Ammon's horn (tissue), 1 donor: ENCODE results near the gene CRB3.
"Not testable (repeated sequence)": the region's sequence is repeated elsewhere in the genome, so short reads cannot be mapped to it uniquely, and the experiment has no call there.

Experiments used
- DNase-seq: peaks from one replicate; pipeline ENCODE4 v3.0.0-alpha.2; 2016; ENCODE audit warnings: low spot score

The CRB3 gene

GRCh38 chr19:6464070-6464873 is at the start of gene CRB3:
CRB3 (plus strand) TSS chr19:6464271; CDS start chr19:6464702, 431 bp downstream.
- DNase-seq, result no peak

- DNase-seq, result no peak
Observed at GRCh38 chr19:6414793-6415590, 49.1 kb upstream of the CRB3 start.

DNA sequence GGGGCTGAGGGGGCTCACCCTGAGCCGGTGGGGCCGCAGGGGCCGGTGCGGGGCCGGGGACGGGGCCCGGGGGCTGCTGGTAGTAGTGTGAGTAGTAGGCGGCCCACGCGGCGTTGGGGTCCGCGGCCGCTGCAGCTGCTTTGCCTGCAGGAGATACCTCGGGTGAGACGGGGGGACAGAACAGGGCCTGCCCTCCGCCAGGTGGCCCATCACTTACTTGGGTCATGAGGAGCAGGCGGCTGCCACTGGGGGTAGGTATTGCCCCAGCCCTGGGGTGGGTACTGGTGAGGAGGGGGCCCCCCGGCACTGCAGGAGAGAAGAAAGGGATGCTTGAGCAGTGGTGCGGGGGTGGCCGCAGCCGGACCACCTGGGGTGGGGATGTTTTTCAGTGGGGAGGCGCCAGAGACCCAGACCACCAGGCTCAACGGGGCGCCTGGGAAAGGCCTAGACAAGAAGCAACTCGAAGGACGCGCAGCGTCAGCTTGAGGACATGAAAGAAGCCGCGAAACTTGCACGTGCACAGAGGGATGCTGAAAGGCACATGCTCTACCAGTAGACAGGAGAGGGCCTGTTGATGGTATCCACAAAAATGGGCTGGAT is 48.4 kb upstream of the CRB3 start:
- DNase-seq, result no peak

DNA sequence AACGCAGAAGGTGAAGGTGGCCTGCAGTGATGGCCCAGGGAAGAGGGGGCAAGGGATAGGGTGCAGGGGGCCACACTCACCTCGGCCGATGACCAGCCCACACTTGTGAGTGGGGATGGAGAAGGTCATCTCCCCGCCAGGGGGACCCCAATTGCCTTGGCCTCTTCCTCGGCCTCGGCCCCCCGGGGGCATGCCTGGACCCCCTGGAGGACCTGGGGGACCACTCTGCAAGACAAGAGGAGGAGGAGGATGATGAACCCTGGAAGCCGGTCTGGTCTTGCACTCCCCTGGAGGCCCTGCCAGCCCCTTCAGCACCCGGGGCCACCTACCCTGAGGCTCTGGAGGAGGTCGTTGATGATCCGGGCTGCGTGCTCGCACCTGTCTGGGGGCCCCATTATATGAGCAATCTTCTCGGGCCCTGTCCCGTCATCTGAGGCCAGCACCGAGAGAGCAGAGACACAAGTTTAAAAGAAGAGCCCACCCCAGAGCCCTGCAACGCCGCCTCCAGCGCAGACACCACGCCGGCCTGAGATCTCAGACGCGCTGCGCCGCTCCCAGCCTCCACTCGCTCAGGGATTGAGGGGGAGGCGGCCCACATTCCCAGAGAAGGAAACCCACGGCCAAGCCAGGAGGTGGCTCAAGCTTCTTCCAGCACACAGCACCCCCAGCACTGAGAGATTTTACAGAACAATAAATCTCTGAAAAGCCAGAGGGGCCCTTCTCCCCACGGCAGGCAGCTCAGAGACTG is 47.2 kb upstream of the CRB3 start:
- DNase-seq, result no peak

DNA sequence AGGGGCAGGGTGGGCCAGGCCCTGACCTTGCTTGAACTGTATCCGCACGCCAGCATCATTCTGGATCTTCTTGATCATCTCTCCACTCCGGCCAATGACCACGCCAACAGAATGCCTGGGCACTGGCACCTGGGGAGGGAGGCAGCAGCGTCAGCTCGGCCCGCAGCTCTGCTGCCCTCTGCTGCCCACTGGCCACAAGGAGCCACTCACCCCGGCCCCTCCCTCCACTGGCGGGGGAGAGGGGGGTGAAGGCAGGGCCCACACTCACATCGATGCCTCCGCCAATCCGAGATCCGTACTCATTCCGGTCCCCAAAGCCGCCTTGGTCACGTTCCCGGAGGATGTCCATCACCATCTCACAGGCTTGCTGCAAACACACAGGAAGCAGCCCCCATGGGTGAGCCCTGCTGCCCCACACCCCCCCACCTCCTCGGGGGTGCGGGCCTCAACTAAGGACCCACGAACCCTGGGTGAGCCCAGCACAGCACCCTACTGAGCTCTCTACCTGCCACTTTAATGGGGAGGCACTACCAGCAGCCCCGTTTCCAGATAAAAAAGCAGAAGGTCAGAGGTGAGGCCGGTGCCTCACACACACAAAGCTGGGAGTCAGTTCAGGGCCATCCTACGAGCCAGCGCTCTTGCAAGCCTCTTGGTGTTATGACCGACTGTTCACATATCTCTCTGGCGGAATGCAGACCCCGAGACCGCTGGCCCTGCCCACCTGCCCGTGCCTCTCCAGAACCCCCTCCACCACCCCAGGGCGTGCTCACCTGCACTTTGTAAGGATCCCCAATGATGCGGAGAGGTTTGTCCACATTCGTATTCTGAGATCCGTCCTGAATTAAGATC is 46.1 kb upstream of the CRB3 start:
- peak; percentile 60 for DNase-seq

GRCh38 chr19:6418562-6418932 is 45.5 kb upstream of the CRB3 start:
- no peak for DNase-seq

DNA sequence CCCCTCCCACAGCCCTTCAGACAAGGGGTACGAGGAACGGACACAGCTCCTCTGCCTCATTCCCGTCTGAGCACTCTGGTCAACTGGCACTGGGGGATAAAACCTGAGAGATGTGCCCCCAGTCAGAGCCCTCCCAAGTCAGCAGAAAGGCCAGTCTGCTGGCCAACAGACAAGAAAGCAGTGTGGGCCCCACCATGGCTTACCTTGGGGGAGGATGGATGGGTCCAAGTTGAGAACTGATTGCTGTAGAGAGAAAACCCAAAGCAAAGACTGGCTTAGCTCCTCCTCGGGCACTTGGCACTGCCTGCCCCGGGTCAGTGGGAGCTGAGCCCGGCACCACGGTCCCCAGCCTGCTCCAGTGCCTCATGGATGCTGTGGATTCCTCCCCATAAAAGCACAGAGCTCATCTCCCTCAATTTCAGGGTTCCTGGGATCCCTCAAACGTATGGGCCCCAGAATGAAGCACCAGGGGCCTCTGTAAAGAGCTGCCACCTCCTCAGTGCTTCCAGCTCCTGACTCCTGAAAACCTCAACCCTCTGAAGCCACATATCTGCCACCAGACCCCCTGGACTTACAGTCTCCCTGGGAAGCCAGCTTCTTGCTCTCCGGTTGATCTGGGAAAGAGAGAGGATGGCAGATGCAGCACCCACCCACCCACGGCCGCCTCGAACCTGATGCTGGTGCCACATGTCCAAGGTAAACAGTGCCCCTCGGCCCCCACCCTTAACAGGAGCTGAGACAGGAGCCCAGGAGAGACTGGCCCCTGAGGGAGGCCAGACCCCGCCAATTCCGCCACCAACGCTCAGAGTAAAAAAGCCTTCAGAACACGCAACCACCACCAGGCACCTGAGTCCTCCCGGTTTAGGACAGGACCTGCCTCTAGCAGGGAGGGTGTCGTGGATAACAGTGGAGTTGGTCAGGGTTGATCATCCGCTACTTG is 42.7 kb upstream of the CRB3 start:
- no peak for DNase-seq

DNA sequence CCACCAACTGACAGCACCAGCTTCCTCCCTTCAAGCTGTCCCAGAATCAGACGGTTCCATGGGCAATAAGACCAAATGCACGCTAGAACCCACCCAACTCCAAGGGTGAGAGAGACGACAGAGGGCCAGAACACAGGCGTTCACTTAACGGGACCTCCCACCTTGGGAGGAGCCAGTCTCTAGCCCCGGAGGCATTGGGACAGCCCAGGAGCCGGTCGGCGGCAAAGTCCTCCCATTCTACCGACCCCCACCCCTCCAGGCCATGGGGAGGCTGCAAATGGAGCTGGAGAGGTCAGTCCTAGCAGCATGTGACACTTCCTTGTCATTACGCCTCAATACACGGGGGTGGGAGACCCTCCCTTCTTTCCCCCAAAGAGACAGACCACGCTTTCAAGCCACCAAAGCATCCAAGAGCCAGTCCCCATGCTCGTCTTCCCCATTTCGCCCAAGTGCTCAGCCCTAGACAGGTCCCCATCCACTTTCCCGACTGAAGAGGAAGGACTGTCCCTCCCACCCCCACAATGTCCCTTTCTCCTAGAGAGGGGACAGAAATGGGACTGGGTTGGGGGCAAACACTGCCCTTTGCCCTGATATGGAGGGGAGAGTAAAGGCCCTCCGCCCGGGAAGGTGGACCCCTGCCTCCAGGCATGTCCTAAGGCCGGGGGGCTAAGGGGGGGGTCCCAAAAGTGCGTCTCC is 40.4 kb upstream of the CRB3 start:
- DNase-seq, result no peak

- no peak for DNase-seq
Observed at GRCh38 chr19:6424195-6424938, 39.7 kb upstream of the CRB3 start, which contains the start of gene KHSRP. KHSRP (minus strand) TSS chr19:6424811; CDS start chr19:6424701, 110 bp downstream.

DNA sequence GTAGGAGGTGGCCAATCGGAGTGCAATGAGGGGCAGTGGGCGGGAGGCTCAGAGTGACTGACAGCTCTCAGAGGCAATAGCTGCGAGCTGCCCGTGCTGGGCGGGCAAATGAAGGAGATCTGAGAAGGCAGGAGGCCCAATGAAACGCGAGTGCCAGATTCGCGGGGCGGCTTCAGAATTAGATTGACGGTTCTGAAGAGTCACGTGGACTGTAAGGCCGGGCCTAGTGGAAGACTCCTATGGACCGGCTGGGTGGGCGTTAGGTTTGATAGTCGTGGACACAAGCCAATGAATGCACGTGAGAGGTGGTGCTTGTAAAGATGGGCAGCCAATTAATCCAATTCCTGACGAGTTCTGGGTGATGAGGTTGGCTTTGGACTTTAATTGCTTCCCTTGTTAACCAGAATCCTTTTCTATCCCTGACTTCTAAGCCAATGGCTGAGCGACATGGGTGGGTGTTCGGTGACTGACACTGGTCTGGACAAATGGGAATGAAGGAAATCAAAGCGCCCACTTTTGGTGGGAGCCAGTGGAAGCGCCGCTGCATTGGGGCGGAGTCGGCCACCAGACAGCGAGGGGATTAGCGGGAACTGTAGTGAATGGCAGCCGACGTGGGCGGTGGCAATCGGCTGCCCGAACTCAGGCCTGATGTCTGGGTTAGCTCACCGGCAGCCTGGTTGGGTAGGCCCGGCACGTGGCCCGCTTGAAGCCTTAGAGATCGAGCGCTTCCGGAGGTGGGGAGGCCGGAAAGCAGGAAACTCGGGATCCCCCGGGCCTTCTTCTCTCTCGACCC is 38.9 kb upstream of the CRB3 start:
- DNase-seq, result peak; percentile 100

DNA sequence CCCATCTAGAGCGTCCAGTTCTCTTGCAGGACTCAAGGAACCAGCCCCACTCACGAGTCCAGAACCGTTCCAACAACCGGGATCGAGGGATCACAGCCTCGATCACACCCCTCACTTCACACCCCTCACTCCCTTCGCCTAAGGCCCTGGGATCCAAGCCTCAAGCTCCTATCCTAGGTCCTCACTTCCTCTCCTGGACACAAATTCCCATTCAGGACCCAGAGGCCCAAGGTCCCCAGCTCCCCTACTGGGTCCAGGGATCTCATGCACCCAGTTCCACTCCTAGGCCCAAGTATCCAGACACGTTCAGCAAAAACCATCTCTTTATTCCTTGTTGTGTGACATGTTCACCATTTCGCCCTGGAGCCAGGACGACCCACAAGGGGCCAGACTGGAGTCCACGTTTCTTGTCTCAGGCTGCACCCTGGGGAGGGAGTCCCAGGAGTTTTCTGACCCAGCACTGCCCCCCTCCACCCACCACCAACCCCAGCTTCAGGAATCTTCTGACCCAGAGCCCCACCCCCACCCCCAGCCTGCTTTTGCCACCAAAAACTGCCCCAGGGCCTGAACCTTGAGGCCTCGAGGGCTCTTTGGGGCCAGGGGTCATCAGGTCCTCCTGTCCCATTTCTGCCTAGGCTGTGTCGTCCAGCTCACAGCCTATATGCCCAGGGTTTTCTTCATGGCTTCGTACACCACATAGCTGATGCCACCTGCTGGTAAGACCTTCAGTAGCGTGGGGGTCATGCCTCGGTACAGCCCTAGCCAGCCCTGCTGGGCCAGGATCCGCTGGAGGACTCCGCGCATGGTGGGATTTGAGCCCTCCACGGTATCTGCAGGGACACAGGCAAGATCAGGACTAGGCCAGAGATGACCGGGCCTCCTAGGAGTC is 38.1 kb upstream of the CRB3 start:
- DNase-seq, result no peak

- no peak for DNase-seq
Observed at GRCh38 chr19:6427131-6427530, 36.9 kb upstream of the CRB3 start.

GRCh38 chr19:6428692-6429418 is 35.2 kb upstream of the CRB3 start:
- DNase-seq, result not testable (repeated sequence)

GRCh38 chr19:6429419-6430221 is 34.5 kb upstream of the CRB3 start:
- DNase-seq, result no peak

DNA sequence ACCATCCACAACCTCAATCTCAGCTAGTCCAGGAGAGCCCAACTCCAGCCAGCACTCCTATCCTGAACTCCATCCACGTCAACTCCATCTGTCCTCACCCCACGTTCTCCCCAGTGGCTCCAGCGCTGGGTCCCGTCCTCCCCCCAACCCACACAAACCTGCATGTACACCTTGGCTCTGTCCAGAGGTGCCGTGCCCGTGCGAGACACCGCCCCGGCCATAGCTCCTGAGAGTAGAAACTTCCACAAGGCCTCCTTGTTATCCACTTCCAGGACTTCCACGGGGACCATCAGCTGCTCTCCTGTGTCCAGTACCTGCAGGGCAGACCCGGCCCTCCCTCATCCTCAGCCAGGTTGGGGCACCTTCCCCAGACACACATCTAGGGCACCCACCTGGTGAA is 32.2 kb upstream of the CRB3 start:
- DNase-seq, result no peak
